ENCODE data around the gene HDAC4.

The HDAC4 gene

GRCh38 chr2:239119346-239120126 lies 281.3 kb downstream of the HDAC4 start:
- Histone ChIP-seq H3F3A (ENCODE audit: low read depth) (no peaks in the 10 kb centered on the region), H3K36me3 (ENCODE audit: insufficient read depth, low read length) (peaks cover 6% of the 10 kb centered on the region; the same call in 1 of the 2 replicates), H3K4me2 (ENCODE audit: low read depth, low read length, poor library complexity, severe bottlenecking) (no peak overlapping the region), H4K20me1 (ENCODE audit: insufficient read depth, low read length, poor library complexity, severe bottlenecking) (no peaks in the 10 kb centered on the region), H3K9me2 (replicated peaks; ENCODE audit: low read depth, low read length) (no peaks in the 10 kb centered on the region), H3K79me2 (ENCODE audit: insufficient read depth, low read length) (no peaks in the 10 kb centered on the region), H3K9ac (ENCODE audit: low read depth, low read length, poor library complexity, severe bottlenecking) (no peak overlapping the region), H3K4me1 (ENCODE audit: insufficient read depth, low read length, poor library complexity, severe bottlenecking) (peaks cover 6% of the 10 kb centered on the region), H3K4me3 (ENCODE audit: low read length, poor library complexity, severe bottlenecking) (no peak overlapping the region), H2AFZ (ENCODE audit: low read length) (no peak overlapping the region), H3K9me3 (ENCODE audit: insufficient read depth, low read depth, low read length) (no peaks in the 10 kb centered on the region), H3K27me3 (ENCODE audit: insufficient read depth, low read length, poor library complexity, severe bottlenecking) (no peaks in the 10 kb centered on the region)
- TF ChIP-seq EZH2phosphoT487 (IDR thresholded peaks at IDR 0.05; ENCODE audit: borderline replicate concordance) (no peak), CTCF (conservative IDR thresholded peaks at IDR 0.05; ENCODE audit: low read length) (no peak)

GRCh38 chr2:239118675-239119211 lies 282.1 kb downstream of the HDAC4 start:
- Histone ChIP-seq H3K9me2 (replicated peaks; ENCODE audit: low read depth, low read length) (no peaks in the 10 kb centered on the region), H3K9ac (ENCODE audit: low read depth, low read length, poor library complexity, severe bottlenecking) (no peak overlapping the region), H3K4me1 (ENCODE audit: insufficient read depth, low read length, poor library complexity, severe bottlenecking) (peaks cover 10% of the 10 kb centered on the region), H3F3A (ENCODE audit: low read depth) (no peaks in the 10 kb centered on the region), H3K79me2 (ENCODE audit: insufficient read depth, low read length) (no peaks in the 10 kb centered on the region), H3K4me3 (ENCODE audit: low read length, poor library complexity, severe bottlenecking) (no peak overlapping the region), H3K36me3 (ENCODE audit: insufficient read depth, low read length) (no peaks in the 10 kb centered on the region), H2AFZ (ENCODE audit: low read length) (no peak overlapping the region), H4K20me1 (ENCODE audit: insufficient read depth, low read length, poor library complexity, severe bottlenecking) (no peaks in the 10 kb centered on the region), H3K9me3 (ENCODE audit: insufficient read depth, low read depth, low read length) (no peaks in the 10 kb centered on the region), H3K27me3 (ENCODE audit: insufficient read depth, low read length, poor library complexity, severe bottlenecking) (no peaks in the 10 kb centered on the region), H3K4me2 (ENCODE audit: low read depth, low read length, poor library complexity, severe bottlenecking) (no peak overlapping the region)
- no peak for TF ChIP-seq CTCF (conservative IDR thresholded peaks at IDR 0.05; ENCODE audit: low read length)
- TF ChIP-seq EZH2phosphoT487 (IDR thresholded peaks at IDR 0.05; ENCODE audit: borderline replicate concordance), result no peak

GRCh38 chr2:239118264-239118663 lies 282.6 kb downstream of the HDAC4 start:
- Histone ChIP-seq H3K27me3 (ENCODE audit: insufficient read depth, low read length, poor library complexity, severe bottlenecking) (no peaks in the 10 kb centered on the region), H3F3A (ENCODE audit: low read depth) (no peaks in the 10 kb centered on the region), H3K36me3 (ENCODE audit: insufficient read depth, low read length) (no peaks in the 10 kb centered on the region), H3K9me2 (replicated peaks; ENCODE audit: low read depth, low read length) (no peaks in the 10 kb centered on the region), H3K4me2 (ENCODE audit: low read depth, low read length, poor library complexity, severe bottlenecking) (no peak overlapping the region), H3K9me3 (ENCODE audit: insufficient read depth, low read depth, low read length) (no peaks in the 10 kb centered on the region), H3K4me3 (ENCODE audit: low read length, poor library complexity, severe bottlenecking) (no peak overlapping the region), H3K9ac (ENCODE audit: low read depth, low read length, poor library complexity, severe bottlenecking) (no peak overlapping the region), H2AFZ (ENCODE audit: low read length) (no peak overlapping the region), H4K20me1 (ENCODE audit: insufficient read depth, low read length, poor library complexity, severe bottlenecking) (no peaks in the 10 kb centered on the region), H3K4me1 (ENCODE audit: insufficient read depth, low read length, poor library complexity, severe bottlenecking) (peaks cover 10% of the 10 kb centered on the region), H3K79me2 (ENCODE audit: insufficient read depth, low read length) (no peaks in the 10 kb centered on the region)
- TF ChIP-seq CTCF (conservative IDR thresholded peaks at IDR 0.05; ENCODE audit: low read length) (no peak), EZH2phosphoT487 (IDR thresholded peaks at IDR 0.05; ENCODE audit: borderline replicate concordance) (no peak)

Measured in Loucy (cell line).